GM13977 (cell line): ENCODE results near the gene HSPA1A.
A peak's percentile ranks its signal among the peaks of the same experiment; 100 is the strongest.
"Not testable (repeated sequence)": the region's sequence is repeated elsewhere in the genome, so short reads cannot be mapped to it uniquely, and the experiment has no call there.

ENCODE experiments used
- DNase-seq: peaks from one replicate; pipeline ENCODE4 v3.0.0; 2012; ENCODE audit warnings: low spot score
- in situ Hi-C: fragments of 300-500 bp; cut with MboI; formaldehyde crosslinking; loops from one replicate; pipeline ENCODE4 v1.12.0; 2022; ENCODE audit warnings: low sequenced_read_pairs, low pct_unique_long_range_greater_than_20kb, mixed read lengths, inconsistent platforms; ENCODE audit not compliant: unreplicated experiment
- TF ChIP-seq, protein P1 (sequence below): IDR thresholded peaks from 2 replicates; pipeline ENCODE4 v1.5.1; 2012; ENCODE audit warnings: mild to moderate bottlenecking, control low read depth; ENCODE audit not compliant: insufficient read depth; ENCODE audit errors: extremely low read depth, missing control alignments

HSPA1A gene

DNA sequence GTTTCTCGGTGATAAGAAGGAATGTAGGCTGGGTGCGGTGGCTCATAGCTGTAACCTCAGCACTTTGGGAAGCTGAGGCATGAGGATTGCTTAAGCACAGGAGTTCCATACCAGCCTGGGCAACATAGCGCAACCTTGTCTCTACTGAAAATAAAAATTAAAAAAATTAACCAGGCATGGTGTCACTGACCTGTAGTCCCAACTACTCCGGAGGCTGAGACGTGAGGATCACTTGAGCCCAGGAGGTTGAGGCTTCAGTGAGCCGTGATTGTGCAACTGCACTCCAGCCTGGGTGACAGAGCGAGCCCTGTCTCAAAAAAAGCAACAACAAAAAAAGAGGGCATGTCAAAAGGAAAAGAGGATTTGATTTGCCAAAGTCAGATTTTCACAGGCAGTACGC, 43.4 kb downstream of the HSPA1A start:
- in situ Hi-C loops = no loop called here
- no peak for DNase-seq
- TF ChIP-seq, protein P1, sequence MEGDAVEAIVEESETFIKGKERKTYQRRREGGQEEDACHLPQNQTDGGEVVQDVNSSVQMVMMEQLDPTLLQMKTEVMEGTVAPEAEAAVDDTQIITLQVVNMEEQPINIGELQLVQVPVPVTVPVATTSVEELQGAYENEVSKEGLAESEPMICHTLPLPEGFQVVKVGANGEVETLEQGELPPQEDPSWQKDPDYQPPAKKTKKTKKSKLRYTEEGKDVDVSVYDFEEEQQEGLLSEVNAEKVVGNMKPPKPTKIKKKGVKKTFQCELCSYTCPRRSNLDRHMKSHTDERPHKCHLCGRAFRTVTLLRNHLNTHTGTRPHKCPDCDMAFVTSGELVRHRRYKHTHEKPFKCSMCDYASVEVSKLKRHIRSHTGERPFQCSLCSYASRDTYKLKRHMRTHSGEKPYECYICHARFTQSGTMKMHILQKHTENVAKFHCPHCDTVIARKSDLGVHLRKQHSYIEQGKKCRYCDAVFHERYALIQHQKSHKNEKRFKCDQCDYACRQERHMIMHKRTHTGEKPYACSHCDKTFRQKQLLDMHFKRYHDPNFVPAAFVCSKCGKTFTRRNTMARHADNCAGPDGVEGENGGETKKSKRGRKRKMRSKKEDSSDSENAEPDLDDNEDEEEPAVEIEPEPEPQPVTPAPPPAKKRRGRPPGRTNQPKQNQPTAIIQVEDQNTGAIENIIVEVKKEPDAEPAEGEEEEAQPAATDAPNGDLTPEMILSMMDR = no peak

DNA sequence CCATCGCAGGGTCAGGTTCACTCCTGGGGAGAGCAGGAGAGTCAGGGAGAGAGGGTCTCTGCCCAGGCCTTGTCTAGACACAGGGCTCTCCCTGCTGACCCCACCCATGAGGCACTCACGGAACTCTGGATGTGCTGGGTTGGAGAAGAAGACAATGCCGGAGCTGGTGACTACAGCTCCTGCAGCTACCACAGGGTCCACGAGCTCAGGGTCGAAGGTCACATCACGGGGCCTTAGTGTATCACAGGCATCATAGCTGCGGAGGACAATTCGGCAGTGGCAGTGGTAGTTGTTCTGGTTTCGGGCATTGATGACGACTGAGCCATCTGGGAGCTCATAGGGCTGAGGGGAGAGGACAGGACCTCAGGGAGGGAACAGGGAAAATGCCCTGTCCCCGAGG, 44.6 kb downstream of the HSPA1A start:
- in situ Hi-C loops = no loop called here
- DNase-seq = no peak
- TF ChIP-seq, protein P1 = no peak

DNA sequence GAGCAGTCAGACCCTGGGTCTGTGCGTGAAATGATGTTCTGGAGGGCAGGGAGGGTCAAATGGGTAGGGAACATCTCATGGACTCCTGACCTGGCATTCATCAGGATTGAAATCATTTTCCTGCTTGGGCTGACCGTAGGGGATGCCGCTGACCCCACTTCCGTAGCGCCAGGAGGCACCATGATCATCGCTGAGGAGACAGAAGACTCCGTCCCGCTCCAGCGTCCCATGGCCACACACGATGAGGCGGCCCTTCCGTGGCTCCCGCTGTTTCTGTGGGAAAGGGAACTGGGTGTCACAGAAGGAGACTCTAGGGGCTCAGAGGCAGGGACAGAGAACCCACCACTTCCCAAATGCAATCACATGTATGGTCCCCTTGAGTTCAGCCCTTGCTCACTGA, 45.0 kb downstream of the HSPA1A start:
- TF ChIP-seq, protein P1 = no peak
- in situ Hi-C loops = no loop called here
- no peak for DNase-seq

DNA sequence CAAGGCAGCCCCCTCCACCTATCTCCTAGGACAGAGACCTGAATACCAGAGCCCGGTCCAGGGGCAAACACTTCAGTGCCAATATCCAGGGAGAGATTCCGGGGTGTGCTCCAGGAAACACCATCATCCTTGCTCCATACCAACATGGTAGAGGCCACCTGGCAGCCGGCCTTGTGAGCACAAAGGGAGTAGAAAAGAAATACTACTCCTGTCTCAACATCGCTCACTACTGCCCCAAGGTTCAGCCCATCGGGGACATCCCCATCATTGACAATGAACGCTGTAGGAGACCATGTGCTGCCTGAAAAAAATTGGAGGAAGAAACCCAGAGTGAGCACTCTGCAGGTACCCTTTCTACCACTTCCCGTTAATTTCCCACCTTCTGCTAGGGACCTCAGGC, 45.8 kb downstream of the HSPA1A start:
- in situ Hi-C loops = no loop called here

DNA sequence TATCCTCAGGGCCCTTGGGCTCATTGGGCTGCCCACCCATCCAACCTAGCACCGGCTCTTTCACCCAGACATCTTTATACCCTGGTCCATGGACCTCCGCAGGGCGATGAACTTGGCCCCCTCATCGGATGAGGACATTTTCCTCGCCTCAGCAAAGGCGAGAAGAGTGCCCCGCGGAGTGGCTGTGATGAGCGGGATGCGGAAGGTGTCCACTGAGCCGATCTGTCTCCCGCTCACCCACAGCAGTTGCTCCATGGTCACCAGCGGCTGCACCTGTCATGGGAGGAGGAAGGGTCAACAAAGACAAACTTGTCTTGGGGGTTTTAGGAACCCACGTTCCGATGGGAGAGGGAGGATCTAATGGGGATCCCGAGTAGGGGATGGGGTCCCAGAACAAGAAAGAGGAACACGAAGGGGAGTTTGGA, 46.6 kb downstream of the HSPA1A start:
- in situ Hi-C loops = no loop called here
- TF ChIP-seq, protein P1 = no peak

More for the DNA sequence above, 45.8 kb downstream of the HSPA1A start:
- no peak for DNase-seq
- TF ChIP-seq, protein P1 = no peak

DNA sequence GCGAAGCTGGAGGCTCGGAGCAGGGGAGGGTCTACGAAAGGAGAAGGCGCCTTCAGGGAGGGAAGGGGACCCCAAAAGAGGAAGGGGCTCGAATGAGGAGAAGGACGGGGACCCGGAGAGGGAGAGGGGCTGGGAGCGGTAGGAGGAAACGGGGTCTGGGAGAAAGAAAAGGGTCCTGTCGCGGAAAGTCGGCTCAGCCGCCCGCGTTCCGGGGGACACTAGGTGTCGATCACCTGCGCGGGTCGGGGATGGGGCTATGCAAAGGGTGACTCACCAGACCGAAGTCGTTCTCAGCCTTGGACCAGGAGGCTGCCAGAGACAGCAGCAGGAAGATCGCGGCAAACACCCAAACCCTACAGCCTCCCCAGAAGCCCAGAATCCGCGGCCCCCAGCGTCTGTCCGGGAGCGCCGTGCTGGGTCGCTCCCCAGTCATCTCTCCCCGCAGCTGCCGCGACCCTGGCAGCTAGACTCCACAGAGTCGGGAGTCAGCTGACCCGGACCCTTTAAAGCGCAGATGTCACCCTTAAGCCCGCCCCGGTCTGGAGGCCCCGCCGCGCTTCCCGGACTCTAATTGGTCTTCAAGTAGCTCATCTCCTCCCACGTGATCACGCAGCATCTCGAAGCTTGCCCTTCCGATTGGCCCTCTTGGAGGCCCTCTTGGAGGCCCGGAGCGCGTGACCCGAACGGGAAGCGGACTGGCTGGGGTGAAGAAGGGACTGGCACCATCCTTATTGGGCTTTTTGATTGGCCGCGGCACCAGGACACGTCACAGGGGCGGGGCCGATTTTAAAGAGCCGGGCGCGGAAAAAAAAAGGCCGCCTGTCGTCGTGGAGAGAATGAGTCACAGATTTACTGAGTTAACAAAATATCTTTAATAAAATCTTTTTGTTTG, 47.2 kb downstream of the HSPA1A start, which contains the start of gene NEU1:
NEU1 (minus strand) TSS at position 478 of the 892 bp plus-strand sequence; CDS start at position 433, 45 bp downstream.
- in situ Hi-C loops = no loop called here
- peak; percentile 99 for DNase-seq
- TF ChIP-seq, protein P1 = no peak

More for the DNA sequence above, 46.6 kb downstream of the HSPA1A start:
- DNase-seq = no peak

DNA sequence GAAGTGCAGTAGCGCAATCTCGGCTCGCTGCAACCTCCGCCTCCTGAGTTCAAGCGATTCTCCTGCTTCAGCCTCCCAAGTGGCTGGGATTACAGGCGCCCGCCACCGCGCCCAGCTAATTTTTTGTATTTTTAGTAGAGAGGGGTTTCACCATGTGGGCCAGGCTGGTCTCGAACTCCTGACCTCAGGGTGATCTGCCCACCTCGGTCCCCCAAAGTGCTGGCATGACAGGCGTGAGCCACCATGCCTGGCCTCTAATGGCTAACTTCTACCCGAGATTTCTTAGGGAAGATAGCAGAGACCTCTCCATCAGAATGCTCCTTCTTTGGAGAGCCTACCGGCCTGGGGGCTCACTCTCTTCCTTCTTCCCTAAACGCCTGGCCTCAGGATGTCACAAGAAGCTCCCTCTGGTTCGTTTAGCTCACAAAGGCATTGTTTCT, 48.8 kb downstream of the HSPA1A start:
- in situ Hi-C loops, DNase-seq: not testable (repeated sequence)
